NOMO-1 treated with DMSO at 0.1 percent for 48 hours (cell line): ENCODE data around the gene FAM43A.

Source experiments
- DNase-seq: peaks from one replicate; lab custom pipeline; 2025; ENCODE audit not compliant: unreplicated experiment; lab: John Stamatoyannopoulos, UW

FAM43A gene

GRCh38 chr3:194675680-194676079 lies 10.0 kb upstream of the FAM43A start:
- no peak for DNase-seq

DNA sequence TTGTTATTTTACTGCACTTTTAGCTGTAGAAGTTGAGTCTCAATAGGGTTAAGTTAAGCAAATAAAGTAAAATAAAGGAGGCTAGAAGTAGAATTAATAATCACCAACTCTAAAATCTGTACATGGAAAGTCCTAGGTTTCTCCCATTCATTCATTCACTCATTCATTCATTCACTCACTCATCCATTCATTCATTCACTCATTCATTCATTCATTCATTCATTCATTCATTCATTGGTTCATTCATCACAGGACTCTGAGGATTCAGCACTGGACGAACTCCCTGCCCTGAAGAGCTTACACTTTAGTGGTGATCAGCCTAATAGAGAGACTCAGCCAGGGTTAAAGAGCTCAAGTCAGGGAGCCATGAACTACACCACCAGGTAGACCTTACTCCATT lies 9.2 kb upstream of the FAM43A start:
- no peak for DNase-seq

DNA sequence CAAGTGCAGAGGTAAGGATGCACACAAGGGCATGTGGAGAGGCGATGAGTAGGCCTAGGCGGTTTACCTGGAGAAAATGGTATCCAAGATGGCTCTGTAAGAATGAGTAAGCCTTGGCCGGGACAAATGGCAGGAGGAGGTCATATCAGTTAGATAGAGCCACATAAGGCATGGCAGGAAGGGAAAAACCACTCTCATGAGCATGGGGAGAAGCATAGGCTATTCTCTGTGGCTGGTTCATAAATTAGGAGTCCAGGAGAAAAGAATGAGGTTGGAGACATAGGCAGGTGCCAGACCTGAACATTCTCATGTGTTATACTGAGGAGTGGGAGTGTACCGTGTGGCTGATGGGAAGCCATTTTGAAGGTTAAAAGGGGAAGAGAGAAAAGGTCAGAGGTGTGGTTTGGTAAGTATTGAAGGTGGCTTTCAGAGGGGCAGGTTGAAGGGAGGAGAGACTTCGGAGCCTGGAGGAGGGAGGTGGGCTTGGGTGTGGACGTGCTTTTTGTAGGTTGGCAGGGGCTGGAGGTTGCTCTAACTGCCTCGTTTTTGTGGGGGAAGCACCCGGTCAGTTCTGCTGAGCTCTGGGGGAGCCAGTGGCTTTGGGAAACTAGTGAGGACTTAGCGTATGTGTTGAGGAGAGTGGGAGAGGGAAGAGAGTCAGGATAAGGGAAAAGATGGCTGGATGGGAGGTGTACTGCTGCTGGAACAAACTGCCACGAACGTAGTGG lies 4.6 kb upstream of the FAM43A start:
- DNase-seq = no peak

GRCh38 chr3:194682189-194682693 lies 3.4 kb upstream of the FAM43A start:
- DNase-seq = no peak

- peak; percentile 90 for DNase-seq
Observed at GRCh38 chr3:194682694-194683310, 2.9 kb upstream of the FAM43A start.

GRCh38 chr3:194683380-194683779 lies 2.3 kb upstream of the FAM43A start:
- DNase-seq = no peak

- no peak for DNase-seq
Observed at GRCh38 chr3:194685065-194685717, 492 bp upstream of the FAM43A start.

DNA sequence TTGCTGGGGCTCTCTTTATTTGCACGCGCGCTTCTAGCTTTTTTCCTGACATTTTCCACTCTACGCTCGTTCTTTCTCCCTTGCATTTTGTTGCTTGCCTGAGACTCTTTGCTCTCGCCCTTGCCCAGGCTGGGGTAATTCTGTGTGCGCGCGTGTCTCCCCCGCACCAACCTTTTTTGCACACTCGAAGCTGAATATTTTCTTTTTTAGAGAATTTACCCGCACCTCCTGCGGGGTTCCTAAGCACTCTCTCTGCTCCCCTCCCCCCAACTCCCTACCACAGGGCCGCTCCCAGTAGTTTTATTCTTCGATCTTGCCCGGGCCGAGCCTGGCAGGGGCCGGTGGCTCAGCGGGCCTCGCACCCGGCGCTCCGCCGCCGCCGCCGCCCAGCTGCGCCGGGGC lies 732 bp downstream of the FAM43A start:
- DNase-seq = no peak

DNA sequence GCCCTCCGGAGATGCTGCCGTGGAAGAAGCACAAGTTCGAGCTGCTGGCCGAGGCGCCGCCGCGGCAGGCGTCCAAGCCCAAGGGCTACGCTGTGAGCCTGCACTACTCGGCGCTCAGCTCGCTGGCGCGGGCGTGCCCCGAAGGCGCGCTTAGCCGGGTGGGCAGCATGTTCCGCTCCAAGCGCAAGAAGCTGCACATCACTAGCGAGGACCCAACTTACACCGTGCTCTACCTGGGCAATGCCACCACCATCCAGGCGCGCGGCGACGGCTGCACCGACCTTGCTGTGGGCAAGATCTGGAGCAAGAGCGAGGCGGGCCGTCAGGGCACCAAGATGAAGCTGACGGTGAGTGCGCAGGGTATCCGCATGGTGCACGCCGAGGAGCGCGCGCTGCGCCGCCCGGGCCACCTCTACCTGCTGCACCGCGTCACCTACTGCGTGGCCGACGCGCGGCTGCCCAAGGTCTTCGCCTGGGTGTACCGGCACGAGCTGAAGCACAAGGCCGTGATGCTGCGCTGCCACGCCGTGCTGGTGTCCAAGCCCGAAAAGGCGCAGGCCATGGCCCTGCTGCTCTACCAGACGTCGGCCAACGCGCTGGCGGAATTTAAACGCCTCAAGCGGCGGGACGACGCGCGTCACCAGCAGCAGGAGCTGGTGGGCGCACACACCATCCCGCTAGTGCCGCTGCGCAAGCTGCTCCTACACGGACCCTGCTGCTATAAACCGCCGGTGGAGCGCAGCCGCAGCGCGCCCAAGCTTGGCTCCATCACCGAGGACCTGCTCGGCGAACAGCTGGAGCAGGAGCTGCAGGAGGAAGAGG lies 1.3 kb downstream of the FAM43A start:
- no peak for DNase-seq

- DNase-seq = peak; percentile 90
Observed at GRCh38 chr3:194687638-194688199, 2.0 kb downstream of the FAM43A start.

GRCh38 chr3:194688200-194688740 lies 2.6 kb downstream of the FAM43A start:
- DNase-seq = peak; percentile 71

DNA sequence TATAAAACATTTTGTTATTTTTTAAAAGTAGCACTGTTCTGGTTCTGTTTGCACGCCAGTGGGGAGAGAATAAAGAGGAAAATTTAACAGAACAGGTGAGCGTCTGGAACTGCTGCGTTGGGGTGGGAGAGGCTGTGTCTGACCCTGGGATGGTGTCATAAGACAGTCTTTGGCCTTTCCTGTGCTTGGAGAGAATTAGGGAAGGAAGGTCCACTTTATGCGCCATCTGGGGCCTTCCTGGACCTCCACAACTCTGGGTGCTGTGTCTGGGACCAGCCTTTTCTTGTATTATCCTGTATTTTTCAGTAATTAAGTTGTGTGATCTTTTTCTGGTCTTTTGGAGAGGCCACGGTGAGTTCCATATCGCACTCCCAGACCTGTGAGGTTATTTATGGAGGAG lies 3.3 kb downstream of the FAM43A start:
- no peak for DNase-seq

GRCh38 chr3:194689493-194689944 lies 3.8 kb downstream of the FAM43A start:
- no peak for DNase-seq

- no peak for DNase-seq
Observed at GRCh38 chr3:194690501-194691372, 5.1 kb downstream of the FAM43A start.

- DNase-seq = no peak
Observed at GRCh38 chr3:194691481-194692283, 6.0 kb downstream of the FAM43A start.

DNA sequence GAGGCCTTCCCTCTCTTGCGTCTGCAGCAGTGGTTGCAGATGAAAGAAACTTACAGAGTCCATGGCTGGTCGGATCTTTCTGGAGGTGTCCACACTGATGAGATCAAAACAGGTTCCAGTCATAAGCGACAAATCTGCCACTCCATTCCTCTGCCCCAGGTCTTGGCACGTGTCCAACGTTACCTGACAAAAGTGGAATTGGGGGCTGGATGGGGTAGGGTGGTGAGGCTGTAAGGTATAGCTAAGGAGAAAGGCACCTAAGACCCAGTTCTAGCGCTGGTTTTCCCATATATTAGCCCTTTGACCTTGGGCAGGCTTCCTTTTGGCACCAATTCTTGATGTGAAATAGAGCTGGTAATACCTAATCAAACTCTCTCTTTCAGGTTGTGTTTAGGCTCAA lies 11.0 kb downstream of the FAM43A start:
- no peak for DNase-seq

DNA sequence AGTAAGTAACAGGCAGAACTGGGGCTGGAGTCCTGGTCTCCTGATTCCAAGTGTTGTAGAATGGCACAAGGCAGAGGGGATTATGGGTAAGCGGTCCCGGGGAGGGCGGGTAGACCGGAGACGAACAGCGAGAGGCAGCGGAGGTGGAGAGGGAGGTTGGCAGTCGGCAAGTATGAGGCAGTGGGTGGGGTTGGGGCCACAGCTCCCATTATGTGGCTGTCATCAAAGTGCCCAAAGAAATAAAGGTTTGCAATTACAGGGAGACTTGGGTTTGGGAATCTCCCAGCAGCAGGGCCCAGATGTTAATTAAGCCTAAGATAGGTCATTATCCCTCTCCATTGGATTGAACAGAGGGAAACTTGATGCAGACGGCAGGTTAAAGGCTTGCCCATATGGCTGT lies 16.9 kb downstream of the FAM43A start:
- DNase-seq = no peak

- DNase-seq = peak; percentile 44
Observed at GRCh38 chr3:194705227-194705626, 19.5 kb downstream of the FAM43A start.

DNA sequence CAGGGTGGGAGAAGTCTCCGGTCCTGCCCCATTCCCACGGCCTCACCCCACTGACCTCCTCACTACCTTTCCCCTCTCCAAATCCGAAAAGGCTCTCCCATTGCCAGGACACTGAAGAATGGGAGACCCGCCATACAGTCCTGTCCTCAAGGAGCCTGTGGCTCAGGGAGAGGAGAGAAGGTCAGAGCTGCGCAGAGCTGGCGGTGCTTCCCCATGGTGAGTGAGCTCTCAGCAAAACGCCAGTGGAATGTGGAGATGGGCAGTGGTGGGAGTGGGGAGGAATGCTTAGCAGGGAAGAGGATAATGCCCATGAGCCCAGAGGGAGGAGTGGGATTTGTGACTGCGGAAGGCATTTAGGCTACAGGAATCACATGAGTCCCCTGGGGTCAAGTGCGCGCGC lies 20.1 kb downstream of the FAM43A start:
- no peak for DNase-seq
